Measurements from ENCODE around the gene CACNA1H.

DNA sequence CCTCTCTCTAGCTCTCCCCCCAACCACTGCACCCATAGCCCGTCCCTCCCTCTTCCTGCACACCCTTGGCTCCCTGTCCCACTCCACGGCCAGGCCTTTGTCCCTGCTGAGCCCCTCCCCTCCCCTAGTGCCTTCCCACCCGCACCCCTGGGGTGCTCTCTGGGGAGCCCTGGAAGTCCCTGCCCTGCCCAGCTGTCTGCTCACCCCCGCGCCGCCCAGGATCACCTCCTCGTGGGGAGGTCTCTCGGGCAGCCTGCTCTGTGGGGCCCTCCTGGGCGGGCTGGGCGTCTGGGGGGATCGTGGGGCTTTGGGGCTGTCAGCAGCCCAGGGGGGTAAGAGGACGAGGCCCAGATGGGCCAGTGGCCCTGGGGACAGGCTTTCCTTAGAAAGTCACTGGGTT is 18.1 kb downstream of the CACNA1H start:
- TF ChIP-seq, protein P1, sequence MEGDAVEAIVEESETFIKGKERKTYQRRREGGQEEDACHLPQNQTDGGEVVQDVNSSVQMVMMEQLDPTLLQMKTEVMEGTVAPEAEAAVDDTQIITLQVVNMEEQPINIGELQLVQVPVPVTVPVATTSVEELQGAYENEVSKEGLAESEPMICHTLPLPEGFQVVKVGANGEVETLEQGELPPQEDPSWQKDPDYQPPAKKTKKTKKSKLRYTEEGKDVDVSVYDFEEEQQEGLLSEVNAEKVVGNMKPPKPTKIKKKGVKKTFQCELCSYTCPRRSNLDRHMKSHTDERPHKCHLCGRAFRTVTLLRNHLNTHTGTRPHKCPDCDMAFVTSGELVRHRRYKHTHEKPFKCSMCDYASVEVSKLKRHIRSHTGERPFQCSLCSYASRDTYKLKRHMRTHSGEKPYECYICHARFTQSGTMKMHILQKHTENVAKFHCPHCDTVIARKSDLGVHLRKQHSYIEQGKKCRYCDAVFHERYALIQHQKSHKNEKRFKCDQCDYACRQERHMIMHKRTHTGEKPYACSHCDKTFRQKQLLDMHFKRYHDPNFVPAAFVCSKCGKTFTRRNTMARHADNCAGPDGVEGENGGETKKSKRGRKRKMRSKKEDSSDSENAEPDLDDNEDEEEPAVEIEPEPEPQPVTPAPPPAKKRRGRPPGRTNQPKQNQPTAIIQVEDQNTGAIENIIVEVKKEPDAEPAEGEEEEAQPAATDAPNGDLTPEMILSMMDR (IDR thresholded peaks at IDR 0.05; ENCODE audit: low read depth, low read length, poor library complexity, severe bottlenecking): no peak
- TF ChIP-seq EZH2phosphoT487 (IDR thresholded peaks at IDR 0.05; ENCODE audit: borderline replicate concordance, low read length): no peak

Data from DOHH2 (cell line).